HepG2 (cell line): ENCODE measurements around the gene FIGNL1.

Experiments
- NFE2L1 ChIP-seq: sonication (generic); formaldehyde crosslinking; IDR thresholded peaks from 2 replicates; pipeline ENCODE4 v1.4.0; 2020; ENCODE audit warnings: missing genetic modification reagents, mild to moderate bottlenecking, borderline replicate concordance
- RBM39 ChIP-seq: fragments of 200-400 bp; formaldehyde crosslinking; IDR thresholded peaks from one replicate; pipeline ENCODE4 v1.6.1; 2018; ENCODE audit warnings: antibody characterized with exemption, mild to moderate bottlenecking, low read depth, low read length; ENCODE audit not compliant: poor library complexity, severe bottlenecking
- TCF7L2 ChIP-seq: IDR thresholded peaks from 2 replicates; pipeline ENCODE4 v1.6.1; 2011; ENCODE audit warnings: mild to moderate bottlenecking, low read depth, low read length, moderate library complexity

- TF ChIP-seq NFE2L1 (CRISPR knock-in tag) (no peak), TCF7L2 (no peak), RBM39 (no peak)
Observed at GRCh38 chr7:50497968-50498367, 47.8 kb upstream of the FIGNL1 start.
